GM04504 (cell line): Measurements from ENCODE around the gene SLC9A3.
"Not testable (repeated sequence)": the region's sequence is repeated elsewhere in the genome, so short reads cannot be mapped to it uniquely, and the experiment has no call there.

Source experiments
- DNase-seq: peaks from one replicate; pipeline ENCODE4 v3.0.0-alpha.2; 2012; ENCODE audit warnings: low read depth

SLC9A3 gene

DNA sequence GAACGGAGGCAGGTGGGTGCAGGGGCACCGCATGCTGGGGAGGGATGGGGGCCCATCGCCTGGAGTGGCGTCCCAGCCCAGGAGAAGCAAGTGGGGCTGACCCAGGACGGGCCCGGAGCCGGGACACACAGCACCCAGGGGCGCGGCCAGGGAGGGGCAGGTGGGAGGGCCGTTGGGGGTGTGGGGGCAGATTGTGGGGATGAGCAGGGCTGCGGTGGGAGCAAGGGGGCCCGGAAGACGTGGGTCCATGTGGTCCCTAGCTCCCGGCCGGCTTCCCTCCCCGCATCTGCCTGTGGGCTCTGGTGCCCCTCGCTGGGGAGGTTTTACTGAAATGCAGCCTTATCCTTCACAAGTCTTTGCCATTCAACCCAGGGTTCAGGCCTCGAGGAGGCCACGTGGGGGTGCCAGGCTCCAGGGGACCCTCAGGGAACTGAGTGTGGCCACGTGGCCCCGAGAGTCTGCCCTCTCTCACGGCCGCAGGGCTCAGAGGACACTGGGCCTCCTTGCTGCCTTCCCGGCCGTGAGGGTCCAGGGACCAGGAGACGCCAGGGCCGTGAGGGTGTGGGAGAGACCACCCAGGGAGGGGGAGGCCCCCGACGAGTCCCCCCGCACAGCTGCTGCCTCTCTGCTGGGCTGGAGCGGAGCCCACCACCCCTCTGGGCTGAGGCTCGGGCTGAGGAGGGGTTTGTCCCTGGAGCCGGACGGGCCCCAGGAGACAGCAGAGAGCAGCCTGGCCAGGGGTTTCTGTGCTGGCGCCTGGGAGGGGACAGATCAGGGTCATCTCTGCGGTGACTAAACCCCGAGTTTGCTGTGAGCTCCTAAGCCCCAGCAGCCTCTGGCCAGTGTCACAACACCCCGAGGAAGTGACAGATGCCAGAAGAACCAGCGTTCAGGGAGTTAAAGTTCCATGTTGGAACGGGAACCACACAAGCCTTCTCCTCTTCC lies 35.2 kb downstream of the SLC9A3 start:
- DNase-seq, result no peak

DNA sequence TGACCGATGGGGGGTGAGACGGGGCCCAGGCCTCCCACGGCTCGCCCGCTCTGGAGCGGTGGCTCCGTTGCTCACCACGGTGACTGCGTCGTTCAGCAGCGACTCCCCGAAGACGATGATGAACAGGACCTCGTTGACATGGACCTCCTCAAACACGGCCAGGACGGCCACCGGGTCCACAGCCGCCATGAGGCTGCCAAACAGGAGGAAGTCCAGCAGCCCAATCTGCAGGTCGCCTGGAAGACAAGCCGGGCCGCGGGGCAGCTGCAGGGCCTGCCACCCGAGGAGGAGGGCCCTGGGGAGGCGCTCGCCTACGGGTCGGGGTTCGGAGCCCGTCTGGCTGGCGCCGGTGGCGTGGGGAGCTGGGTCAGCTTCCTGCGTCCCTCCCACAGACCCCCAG lies 36.0 kb downstream of the SLC9A3 start:
- DNase-seq, result no peak

- not testable (repeated sequence) for DNase-seq
Observed at GRCh38 chr5:486597-486996, 37.7 kb downstream of the SLC9A3 start.

DNA sequence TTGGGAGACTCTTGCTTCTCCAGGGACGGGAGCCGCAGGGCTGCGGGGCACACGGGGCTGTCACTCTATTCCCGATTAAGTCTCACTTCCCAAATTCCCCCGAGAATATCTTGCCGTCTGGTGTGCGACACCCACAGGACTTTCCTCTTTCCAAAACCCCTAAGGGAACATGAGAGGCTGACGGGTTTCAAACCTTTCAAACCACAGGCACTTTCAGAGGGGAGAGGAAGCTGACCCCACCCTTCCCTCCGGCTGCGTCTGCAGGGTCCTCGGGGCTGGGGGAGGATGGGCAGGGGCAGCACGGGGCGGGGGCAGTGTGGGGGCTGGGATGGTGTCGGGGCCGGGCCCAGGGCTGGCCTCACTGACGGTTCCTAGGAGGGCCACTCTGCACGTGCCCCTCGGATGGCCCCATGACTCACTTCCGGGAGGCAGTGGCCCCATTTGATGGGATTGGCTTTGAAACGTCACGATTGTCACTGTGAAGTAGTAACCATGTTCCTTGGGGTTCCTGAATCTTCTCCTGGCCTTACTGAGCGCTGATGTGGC lies 38.2 kb downstream of the SLC9A3 start:
- DNase-seq, result no peak

GRCh38 chr5:485113-485945 lies 38.9 kb downstream of the SLC9A3 start:
- no peak for DNase-seq

DNA sequence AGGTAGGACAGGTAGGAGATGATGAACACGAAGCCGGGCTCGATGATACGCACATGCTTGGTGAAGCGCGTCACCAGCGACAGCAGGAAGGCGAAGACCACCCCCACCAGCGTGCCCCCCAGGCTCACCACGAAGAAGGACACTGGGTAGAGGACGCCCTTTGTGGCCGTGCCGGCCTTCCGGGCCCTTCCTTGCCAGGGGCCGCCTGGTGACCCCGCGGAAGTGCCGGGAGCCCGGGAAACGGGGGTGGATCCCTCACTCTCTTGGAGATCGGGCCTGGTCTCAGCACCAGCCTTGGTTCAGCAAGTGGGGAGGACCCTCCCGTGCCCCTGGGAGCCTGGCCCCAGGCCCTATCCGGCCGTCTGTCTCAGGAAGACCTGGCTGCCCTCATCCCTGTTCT lies 39.7 kb downstream of the SLC9A3 start:
- no peak for DNase-seq

DNA sequence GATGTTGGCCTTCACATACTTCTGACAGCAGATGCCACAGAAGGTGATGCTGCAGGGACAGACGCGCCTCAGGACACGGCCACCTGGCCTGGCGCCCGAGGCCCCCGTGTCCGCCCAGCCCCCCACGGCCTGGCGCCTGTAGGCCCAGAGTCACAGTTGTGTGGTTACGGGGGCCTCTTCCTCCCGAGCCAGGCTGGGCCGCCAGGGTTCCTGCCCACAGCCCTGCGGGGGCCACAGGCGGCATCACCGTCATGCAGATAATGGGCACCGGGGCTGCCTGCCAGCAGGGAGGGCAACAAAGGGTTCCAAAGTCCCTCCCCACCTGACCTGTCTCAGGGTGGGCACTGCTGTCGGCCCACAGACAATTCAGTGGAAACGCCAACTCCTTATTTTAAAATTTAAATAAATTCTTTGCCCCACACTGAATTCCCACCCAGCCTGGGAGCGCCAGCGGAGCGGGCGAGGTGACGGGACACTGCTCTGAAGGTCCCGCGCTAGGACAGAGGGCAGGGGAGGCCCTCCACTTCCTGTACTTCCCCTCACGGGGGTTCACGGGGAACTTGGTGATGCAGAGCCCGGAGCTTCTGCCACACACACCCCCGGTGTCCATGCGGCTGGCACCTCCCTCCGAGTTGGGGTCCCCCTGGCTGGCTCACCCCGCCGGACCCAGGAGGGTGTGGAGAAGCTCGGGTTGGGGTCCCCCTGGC lies 40.7 kb downstream of the SLC9A3 start:
- DNase-seq, result no peak

GRCh38 chr5:483011-483410 lies 41.2 kb downstream of the SLC9A3 start:
- DNase-seq, result no peak

DNA sequence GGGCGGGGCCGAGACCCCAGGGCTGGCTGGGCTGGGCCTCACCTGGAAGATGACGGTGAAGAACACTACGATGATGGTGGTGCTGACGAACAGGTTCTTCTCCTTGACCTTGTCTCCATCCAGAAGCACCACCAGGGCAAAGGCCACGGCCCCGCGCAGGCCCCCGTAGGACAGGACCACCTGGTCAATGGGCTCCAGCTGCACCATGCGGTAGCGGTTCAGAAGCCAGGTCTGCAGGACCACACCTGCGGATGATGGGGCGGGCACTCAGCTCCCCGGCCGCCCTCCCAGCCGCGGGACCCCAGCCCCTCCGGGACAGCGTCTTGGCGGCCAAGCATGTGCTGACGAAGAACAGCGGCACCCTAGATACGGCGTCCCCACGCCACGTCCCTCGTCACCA lies 41.7 kb downstream of the SLC9A3 start:
- no peak for DNase-seq

DNA sequence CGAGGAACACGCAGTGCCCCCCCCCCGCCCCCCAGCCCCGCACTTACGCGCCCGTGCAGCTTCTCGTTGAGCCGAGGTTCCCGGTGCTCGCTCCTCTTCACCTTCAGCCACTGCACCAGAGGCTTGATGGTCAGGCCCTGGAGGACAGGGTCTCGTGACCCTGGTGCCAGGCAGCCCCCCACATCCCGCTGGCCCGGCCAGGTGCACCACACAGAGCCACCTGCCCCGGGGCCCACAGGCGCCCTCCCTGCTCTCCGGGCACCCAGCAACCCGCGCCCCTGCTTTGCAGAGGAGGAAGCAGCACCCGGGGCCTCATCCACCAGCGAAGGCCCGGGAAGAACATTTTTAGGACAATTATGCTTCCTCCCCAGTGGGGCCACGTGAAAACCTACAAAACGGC lies 42.2 kb downstream of the SLC9A3 start:
- DNase-seq, result no peak

- DNase-seq, result no peak
Observed at GRCh38 chr5:481347-481746, 42.9 kb downstream of the SLC9A3 start.

GRCh38 chr5:479566-480319 lies 44.5 kb downstream of the SLC9A3 start:
- DNase-seq, result no peak

- DNase-seq, result no peak
Observed at GRCh38 chr5:478982-479535, 45.2 kb downstream of the SLC9A3 start.

DNA sequence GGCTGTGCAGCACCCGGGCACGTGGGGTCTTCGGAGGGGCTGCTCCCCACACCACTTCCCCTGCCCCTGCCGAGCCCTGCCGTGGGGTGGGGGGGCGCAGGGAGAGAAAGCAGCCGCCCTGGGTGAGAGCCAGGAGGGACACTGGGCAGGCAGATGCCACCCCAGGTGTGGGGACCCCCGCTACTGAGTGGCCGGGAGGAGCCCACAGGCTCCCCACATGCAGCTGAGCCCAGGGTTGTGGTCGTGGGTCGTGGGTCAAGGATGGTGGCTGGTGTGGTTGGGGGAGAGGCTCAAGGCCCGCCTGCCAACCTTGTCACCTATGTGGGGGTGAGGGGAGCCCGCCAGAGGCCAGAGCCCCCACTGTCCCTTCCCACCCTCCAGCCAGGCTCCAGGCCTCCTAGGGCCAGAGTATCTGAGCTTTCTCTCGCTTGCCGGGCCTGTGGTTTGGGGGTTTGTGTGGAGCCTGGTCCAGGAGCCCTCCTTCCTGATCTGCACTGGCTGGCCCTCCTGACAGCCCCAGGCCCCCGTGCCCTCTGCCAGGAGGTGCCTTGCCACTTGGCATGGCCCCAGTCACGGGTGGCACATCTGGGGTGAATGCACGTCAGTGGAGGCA lies 45.8 kb downstream of the SLC9A3 start:
- DNase-seq, result no peak

DNA sequence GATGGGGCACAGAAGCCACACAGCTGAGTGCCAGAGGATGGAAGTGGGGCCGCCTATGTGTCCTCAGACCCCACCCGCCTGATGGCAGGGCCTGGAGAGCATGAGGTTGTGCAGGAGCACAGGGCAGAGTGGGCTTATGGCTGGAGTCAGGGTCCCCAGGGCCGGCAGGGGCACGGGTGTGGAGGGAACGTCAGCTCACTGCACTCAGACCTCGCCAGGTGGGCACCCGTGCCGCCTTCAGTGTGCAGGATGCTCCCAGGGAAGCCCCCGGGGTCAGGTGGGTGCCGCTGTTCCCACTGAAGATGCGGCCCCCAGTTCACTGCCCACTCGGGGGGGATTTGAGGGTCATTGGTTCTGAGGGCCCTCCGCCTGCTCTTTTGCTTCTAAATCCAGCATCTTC lies 46.4 kb downstream of the SLC9A3 start:
- no peak for DNase-seq

DNA sequence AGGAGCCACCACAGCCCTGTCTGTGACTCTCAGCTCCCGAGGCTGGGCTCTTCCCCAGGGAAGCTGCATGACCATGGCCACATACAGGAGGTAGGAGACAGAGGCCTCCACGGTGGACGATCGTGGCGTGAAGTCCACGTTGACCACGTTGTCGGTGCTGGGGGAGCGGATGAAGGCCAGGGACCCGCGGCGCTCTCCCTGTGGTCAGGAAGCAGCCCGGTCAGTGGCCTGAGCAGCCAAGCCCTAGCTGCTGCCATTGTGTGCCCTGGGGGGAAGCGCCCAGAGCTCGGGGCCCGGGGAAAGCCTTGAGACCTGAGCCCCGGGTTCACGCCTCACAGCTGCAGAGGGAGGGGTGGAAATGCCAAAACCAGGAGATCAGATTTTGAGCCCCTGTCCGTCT lies 47.0 kb downstream of the SLC9A3 start:
- no peak for DNase-seq

DNA sequence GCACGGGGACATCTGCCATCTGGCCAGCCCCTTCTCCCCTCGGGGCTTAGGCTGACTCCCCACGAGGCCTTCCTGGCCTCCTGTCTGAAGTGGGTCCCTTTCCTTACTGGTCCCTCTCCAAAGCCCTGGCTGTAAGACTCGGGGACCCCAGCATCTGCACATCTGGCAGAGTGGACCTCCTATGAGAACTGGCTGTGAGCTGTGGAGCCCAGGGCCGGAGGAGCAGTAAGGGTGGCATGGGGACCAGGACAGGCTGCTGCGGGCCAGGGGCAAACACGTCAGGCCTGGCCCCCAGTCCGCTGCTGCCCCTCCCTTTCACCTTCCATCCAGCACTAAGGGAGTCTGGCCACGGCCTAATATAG lies 47.5 kb downstream of the SLC9A3 start:
- no peak for DNase-seq

GRCh38 chr5:476102-476813 lies 48.0 kb downstream of the SLC9A3 start:
- DNase-seq, result no peak

DNA sequence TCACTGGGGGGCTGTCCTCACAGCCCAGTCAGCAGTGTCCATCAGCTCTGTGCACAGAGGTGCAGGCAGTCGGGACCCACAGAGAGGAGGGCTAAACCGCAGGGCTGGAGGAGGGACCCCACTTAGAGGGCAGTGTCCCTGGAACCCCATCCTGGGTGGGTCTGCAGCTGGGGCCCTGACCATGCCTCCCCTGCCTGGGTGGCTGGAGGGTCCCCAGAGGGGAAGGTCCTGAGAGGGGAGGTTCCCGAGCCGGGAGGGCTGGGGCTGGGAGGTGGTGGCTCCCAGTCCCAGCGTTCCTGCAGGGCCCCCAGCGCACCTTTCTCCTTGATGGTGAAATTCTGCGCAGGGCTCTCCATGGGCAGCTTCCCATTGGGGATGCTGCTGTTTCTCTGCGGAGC lies 48.5 kb downstream of the SLC9A3 start:
- no peak for DNase-seq
